ENCODE measurements around the gene KHK. TPM values are rescaled to one million over a fixed set of nuclear protein-coding genes. Genes with fewer than 3 reads are reported as not detected.
"Not testable (repeated sequence)": the region's sequence is repeated elsewhere in the genome, so short reads cannot be mapped to it uniquely, and the experiment has no call there.

KHK gene
- total RNA-seq, 1 donor: 1.7 TPM

GRCh38 chr2:27070653-27071276 is 15.8 kb upstream of the KHK start:
- H3K4me3 ChIP-seq (ENCODE audit: low read depth, low read length): peak overlapping the region; percentile 98
- DNase-seq (ENCODE audit: low read depth): no peak
- no peak for TF ChIP-seq CTCF (IDR thresholded peaks at IDR 0.05; ENCODE audit: insufficient read depth, low read length)

GRCh38 chr2:27071277-27071989 is 15.1 kb upstream of the KHK start, which contains the start of gene OST4:
Gene OST4 (minus strand): TSS chr2:27071654.
- DNase-seq (ENCODE audit: low read depth): peak; percentile 90
- peak within 1 kb of the TSS; percentile 98 for H3K4me3 ChIP-seq (ENCODE audit: low read depth, low read length)
- TF ChIP-seq CTCF (IDR thresholded peaks at IDR 0.05; ENCODE audit: insufficient read depth, low read length): no peak

- DNase-seq (ENCODE audit: low read depth): peak; percentile 85
- no peak for TF ChIP-seq CTCF (IDR thresholded peaks at IDR 0.05; ENCODE audit: insufficient read depth, low read length)
- peak overlapping the region; percentile 65 for H3K4me3 ChIP-seq (ENCODE audit: low read depth, low read length)
These were observed 14.4 kb upstream of the KHK start for GRCh38 chr2:27071990-27072830.

GRCh38 chr2:27072920-27073319 is 13.7 kb upstream of the KHK start:
- no peak for TF ChIP-seq CTCF (IDR thresholded peaks at IDR 0.05; ENCODE audit: insufficient read depth, low read length)
- H3K4me3 ChIP-seq (ENCODE audit: low read depth, low read length): no peak overlapping the region
- peak; percentile 67 for DNase-seq (ENCODE audit: low read depth)

GRCh38 chr2:27073782-27074181 is 12.8 kb upstream of the KHK start:
- TF ChIP-seq CTCF (IDR thresholded peaks at IDR 0.05; ENCODE audit: insufficient read depth, low read length): no peak
- DNase-seq (ENCODE audit: low read depth): peak; percentile 45
- H3K4me3 ChIP-seq (ENCODE audit: low read depth, low read length): no peak overlapping the region

- TF ChIP-seq CTCF (IDR thresholded peaks at IDR 0.05; ENCODE audit: insufficient read depth, low read length): no peak
- no peak for DNase-seq (ENCODE audit: low read depth)
- no peak overlapping the region for H3K4me3 ChIP-seq (ENCODE audit: low read depth, low read length)
These were observed 11.6 kb upstream of the KHK start for GRCh38 chr2:27074738-27075565.

GRCh38 chr2:27075566-27075871 is 11.1 kb upstream of the KHK start:
- DNase-seq (ENCODE audit: low read depth); H3K4me3 ChIP-seq (ENCODE audit: low read depth, low read length): not testable (repeated sequence)
